Measurements from ENCODE around the gene ITPR1.

The ITPR1 gene

GRCh38 chr3:4804161-4805058 lies 311.3 kb downstream of the ITPR1 start:
- Histone ChIP-seq H3K9me3 (ENCODE audit: control insufficient read depth, insufficient read depth, low read length) (no peaks in the 10 kb centered on the region), H3K4me1 (ENCODE audit: control insufficient read depth, insufficient read depth, low read length) (no peaks in the 10 kb centered on the region), H3K36me3 (ENCODE audit: control insufficient read depth, insufficient read depth, low read length) (no peaks in the 10 kb centered on the region), H3K4me3 (ENCODE audit: low read depth, low read length) (no peak overlapping the region), H3K27me3 (ENCODE audit: control insufficient read depth, insufficient read depth, low read length) (no peaks in the 10 kb centered on the region), H3K9ac (ENCODE audit: low read depth, low read length) (no peak overlapping the region)

DNA sequence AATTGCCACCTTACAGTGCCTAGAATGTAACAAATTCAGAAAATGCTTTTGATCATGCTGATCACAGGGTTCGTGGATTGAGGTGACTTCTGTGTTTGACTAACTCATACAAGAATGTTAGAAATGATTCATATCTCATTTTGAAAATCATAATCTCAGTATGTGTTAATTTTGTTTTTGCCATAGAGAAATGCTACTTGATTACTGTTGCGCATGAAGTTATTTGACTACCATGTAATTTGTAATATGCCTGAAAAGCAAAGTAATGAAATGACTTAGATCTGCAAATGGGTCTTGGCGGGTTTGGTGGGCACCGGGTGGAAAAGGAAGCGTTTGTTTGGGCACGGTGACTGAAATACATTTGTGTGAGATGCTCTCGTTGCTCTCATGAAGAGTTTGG lies 312.5 kb downstream of the ITPR1 start:
- no peaks in the 10 kb centered on the region for H3K4me1 ChIP-seq (ENCODE audit: control insufficient read depth, insufficient read depth, low read length)
- no peak overlapping the region for H3K9ac ChIP-seq (ENCODE audit: low read depth, low read length)
- no peaks in the 10 kb centered on the region for H3K9me3 ChIP-seq (ENCODE audit: control insufficient read depth, insufficient read depth, low read length)
- no peak overlapping the region for H3K4me3 ChIP-seq (ENCODE audit: low read depth, low read length)
- H3K27me3 ChIP-seq (ENCODE audit: control insufficient read depth, insufficient read depth, low read length) = no peaks in the 10 kb centered on the region
- H3K36me3 ChIP-seq (ENCODE audit: control insufficient read depth, insufficient read depth, low read length) = no peaks in the 10 kb centered on the region

- Histone ChIP-seq H3K4me1 (ENCODE audit: control insufficient read depth, insufficient read depth, low read length) (no peaks in the 10 kb centered on the region), H3K9ac (ENCODE audit: low read depth, low read length) (no peak overlapping the region), H3K27me3 (ENCODE audit: control insufficient read depth, insufficient read depth, low read length) (no peaks in the 10 kb centered on the region), H3K4me3 (ENCODE audit: low read depth, low read length) (no peak overlapping the region), H3K9me3 (ENCODE audit: control insufficient read depth, insufficient read depth, low read length) (no peaks in the 10 kb centered on the region), H3K36me3 (ENCODE audit: control insufficient read depth, insufficient read depth, low read length) (no peaks in the 10 kb centered on the region)
Measured at GRCh38 chr3:4806535-4807108, 313.5 kb downstream of the ITPR1 start.

- H3K27me3 ChIP-seq (ENCODE audit: control insufficient read depth, insufficient read depth, low read length) = no peaks in the 10 kb centered on the region
- H3K9me3 ChIP-seq (ENCODE audit: control insufficient read depth, insufficient read depth, low read length) = no peaks in the 10 kb centered on the region
- no peaks in the 10 kb centered on the region for H3K4me1 ChIP-seq (ENCODE audit: control insufficient read depth, insufficient read depth, low read length)
- no peak overlapping the region for H3K4me3 ChIP-seq (ENCODE audit: low read depth, low read length)
- no peak overlapping the region for H3K9ac ChIP-seq (ENCODE audit: low read depth, low read length)
- H3K36me3 ChIP-seq (ENCODE audit: control insufficient read depth, insufficient read depth, low read length) = no peaks in the 10 kb centered on the region
Measured at GRCh38 chr3:4807381-4808280, 314.5 kb downstream of the ITPR1 start.

- Histone ChIP-seq H3K4me1 (ENCODE audit: control insufficient read depth, insufficient read depth, low read length) (no peaks in the 10 kb centered on the region), H3K4me3 (ENCODE audit: low read depth, low read length) (no peak overlapping the region), H3K9me3 (ENCODE audit: control insufficient read depth, insufficient read depth, low read length) (no peaks in the 10 kb centered on the region), H3K9ac (ENCODE audit: low read depth, low read length) (no peak overlapping the region), H3K36me3 (ENCODE audit: control insufficient read depth, insufficient read depth, low read length) (no peaks in the 10 kb centered on the region), H3K27me3 (ENCODE audit: control insufficient read depth, insufficient read depth, low read length) (no peaks in the 10 kb centered on the region)
Measured at GRCh38 chr3:4808637-4809036, 315.5 kb downstream of the ITPR1 start.

DNA sequence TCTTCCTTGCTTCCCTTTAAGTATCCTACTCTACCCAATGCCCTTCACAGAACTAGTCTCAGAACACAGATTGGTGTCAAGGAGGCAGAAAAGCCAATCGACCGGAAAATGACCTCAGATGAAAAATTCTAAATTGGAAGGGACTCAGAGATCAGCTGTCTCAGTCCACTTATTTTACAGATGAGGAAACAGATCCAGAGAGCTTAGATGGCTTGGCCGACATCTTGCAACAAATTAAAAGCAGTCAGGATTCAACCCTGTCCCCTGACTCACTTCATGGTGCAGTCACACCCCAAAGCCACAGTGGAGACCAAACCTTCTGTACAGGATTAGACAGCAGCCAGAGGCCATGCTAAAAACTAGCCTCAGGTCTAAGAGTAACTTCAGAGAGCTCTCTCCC lies 316.8 kb downstream of the ITPR1 start:
- Histone ChIP-seq H3K27me3 (ENCODE audit: control insufficient read depth, insufficient read depth, low read length) (no peaks in the 10 kb centered on the region), H3K4me1 (ENCODE audit: control insufficient read depth, insufficient read depth, low read length) (peaks cover 3% of the 10 kb centered on the region), H3K4me3 (ENCODE audit: low read depth, low read length) (no peak overlapping the region), H3K9me3 (ENCODE audit: control insufficient read depth, insufficient read depth, low read length) (no peaks in the 10 kb centered on the region), H3K36me3 (ENCODE audit: control insufficient read depth, insufficient read depth, low read length) (no peaks in the 10 kb centered on the region), H3K9ac (ENCODE audit: low read depth, low read length) (no peak overlapping the region)

GRCh38 chr3:4812591-4812990 lies 319.4 kb downstream of the ITPR1 start:
- Histone ChIP-seq H3K4me1 (ENCODE audit: control insufficient read depth, insufficient read depth, low read length) (peaks cover 3% of the 10 kb centered on the region), H3K4me3 (ENCODE audit: low read depth, low read length) (no peak overlapping the region), H3K36me3 (ENCODE audit: control insufficient read depth, insufficient read depth, low read length) (no peaks in the 10 kb centered on the region), H3K9ac (ENCODE audit: low read depth, low read length) (no peak overlapping the region), H3K9me3 (ENCODE audit: control insufficient read depth, insufficient read depth, low read length) (no peaks in the 10 kb centered on the region), H3K27me3 (ENCODE audit: control insufficient read depth, insufficient read depth, low read length) (no peaks in the 10 kb centered on the region)

GRCh38 chr3:4813909-4814304 lies 320.8 kb downstream of the ITPR1 start:
- Histone ChIP-seq H3K36me3 (ENCODE audit: control insufficient read depth, insufficient read depth, low read length) (no peaks in the 10 kb centered on the region), H3K9me3 (ENCODE audit: control insufficient read depth, insufficient read depth, low read length) (no peaks in the 10 kb centered on the region), H3K4me1 (ENCODE audit: control insufficient read depth, insufficient read depth, low read length) (peaks cover 3% of the 10 kb centered on the region), H3K27me3 (ENCODE audit: control insufficient read depth, insufficient read depth, low read length) (no peaks in the 10 kb centered on the region), H3K9ac (ENCODE audit: low read depth, low read length) (no peak overlapping the region), H3K4me3 (ENCODE audit: low read depth, low read length) (no peak overlapping the region)

GRCh38 chr3:4814305-4814903 lies 321.3 kb downstream of the ITPR1 start:
- Histone ChIP-seq H3K9ac (ENCODE audit: low read depth, low read length) (no peak overlapping the region), H3K27me3 (ENCODE audit: control insufficient read depth, insufficient read depth, low read length) (no peaks in the 10 kb centered on the region), H3K36me3 (ENCODE audit: control insufficient read depth, insufficient read depth, low read length) (no peaks in the 10 kb centered on the region), H3K4me3 (ENCODE audit: low read depth, low read length) (no peak overlapping the region), H3K9me3 (ENCODE audit: control insufficient read depth, insufficient read depth, low read length) (no peaks in the 10 kb centered on the region), H3K4me1 (ENCODE audit: control insufficient read depth, insufficient read depth, low read length) (peaks cover 3% of the 10 kb centered on the region)

DNA sequence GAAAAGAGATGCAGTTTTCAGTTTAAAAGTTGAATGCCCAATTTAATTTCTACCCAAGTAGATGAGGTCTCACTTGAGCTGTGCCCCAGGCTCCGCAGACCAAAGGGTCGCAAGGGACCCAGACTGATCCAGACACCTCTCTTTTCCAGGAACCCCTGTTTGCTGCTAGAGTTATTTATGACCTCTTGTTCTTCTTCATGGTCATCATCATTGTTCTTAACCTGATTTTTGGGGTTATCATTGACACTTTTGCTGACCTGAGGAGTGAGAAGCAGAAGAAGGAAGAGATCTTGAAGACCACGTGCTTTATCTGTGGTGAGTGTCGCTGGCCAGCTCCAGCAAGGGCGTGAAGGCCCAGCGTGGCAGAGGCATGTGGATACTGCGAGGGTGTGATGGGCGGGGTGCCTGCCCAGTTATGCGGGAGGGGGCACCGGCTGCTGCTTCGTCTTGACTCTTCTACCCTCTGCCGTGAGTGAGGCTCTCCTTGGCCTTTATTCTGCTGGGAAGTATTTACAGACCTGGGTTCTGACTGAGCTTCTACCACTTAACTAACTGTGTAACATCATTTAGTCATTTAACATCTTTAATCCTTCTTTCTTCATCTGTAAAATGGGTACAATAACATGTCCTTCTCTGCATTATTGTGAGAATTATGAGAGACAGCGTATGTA lies 321.9 kb downstream of the ITPR1 start:
- Histone ChIP-seq H3K27me3 (ENCODE audit: control insufficient read depth, insufficient read depth, low read length) (no peaks in the 10 kb centered on the region), H3K36me3 (ENCODE audit: control insufficient read depth, insufficient read depth, low read length) (no peaks in the 10 kb centered on the region), H3K4me3 (ENCODE audit: low read depth, low read length) (no peak overlapping the region), H3K9ac (ENCODE audit: low read depth, low read length) (no peak overlapping the region), H3K4me1 (ENCODE audit: control insufficient read depth, insufficient read depth, low read length) (peaks cover 3% of the 10 kb centered on the region), H3K9me3 (ENCODE audit: control insufficient read depth, insufficient read depth, low read length) (no peaks in the 10 kb centered on the region)

GRCh38 chr3:4816306-4816705 lies 323.2 kb downstream of the ITPR1 start:
- no peak overlapping the region for H3K4me3 ChIP-seq (ENCODE audit: low read depth, low read length)
- H3K27me3 ChIP-seq (ENCODE audit: control insufficient read depth, insufficient read depth, low read length) = no peaks in the 10 kb centered on the region
- H3K4me1 ChIP-seq (ENCODE audit: control insufficient read depth, insufficient read depth, low read length) = peaks cover 3% of the 10 kb centered on the region
- no peaks in the 10 kb centered on the region for H3K36me3 ChIP-seq (ENCODE audit: control insufficient read depth, insufficient read depth, low read length)
- H3K9ac ChIP-seq (ENCODE audit: low read depth, low read length) = no peak overlapping the region
- H3K9me3 ChIP-seq (ENCODE audit: control insufficient read depth, insufficient read depth, low read length) = no peaks in the 10 kb centered on the region

Data from iPS-15b (cell line).